Caco-2 (cell line): ENCODE results near the gene XG. TPM values are rescaled to one million over a fixed set of nuclear protein-coding genes. Genes with fewer than 3 reads are reported as not detected.

Experiments
- BruUV-seq: library from RNA; stranded (reverse); fragments of 400-500 nt; replicated peaks from 2 replicates; lab custom pipeline; 2021; lab: Mats Ljungman, UMichigan
- CTCF ChIA-PET: fragments of 300-600 bp; sonication (Branson Sonifier 250); formaldehyde crosslinking; loops from one replicate; lab custom pipeline; 2022; ENCODE audit warnings: antibody characterized with exemption; lab: Charles Lee
- POLR2A ChIA-PET: fragments of 300-600 bp; sonication (Branson Sonifier 250); formaldehyde crosslinking; loops from one replicate; lab custom pipeline; 2022; ENCODE audit warnings: antibody characterized with exemption; lab: Charles Lee
- DNase-seq, 2 experiments: peaks; one replicate each; pipeline versions ENCODE4 v3.0.0 to v3.0.0-alpha.2; 2020 to 2022
- H3K27me3 ChIP-seq: replicated peaks from 2 replicates; pipeline ENCODE4 v1.6.0; 2011; ENCODE audit warnings: low read length; ENCODE audit not compliant: control insufficient read depth, insufficient read depth
- H3K36me3 ChIP-seq: 2 replicates; pipeline ENCODE4 v1.5.1; 2011; ENCODE audit warnings: low read length; ENCODE audit not compliant: control insufficient read depth, insufficient read depth
- H3K4me1 ChIP-seq: fragments of 250-450 bp; sonication (Bioruptor Pico); 2 replicates; pipeline ENCODE4 v1.5.1; 2020; ENCODE audit warnings: mild to moderate bottlenecking
- H3K4me3 ChIP-seq: 2 replicates; pipeline ENCODE4 v1.5.1; 2011; ENCODE audit warnings: low read depth, mild to moderate bottlenecking, control low read depth, low read length
- H3K9me3 ChIP-seq: fragments of 250-450 bp; sonication (Bioruptor Pico); 2 replicates; pipeline ENCODE4 v1.5.1; 2020; ENCODE audit warnings: mild to moderate bottlenecking, moderate library complexity
- H3K27ac Mint-ChIP-seq: one replicate; pipeline ENCODE4 v1.8.0; 2022; ENCODE audit warnings: mixed read lengths; ENCODE audit not compliant: unreplicated experiment
- H3K27me3 Mint-ChIP-seq: one replicate; pipeline ENCODE4 v1.8.0; 2022; ENCODE audit warnings: mixed read lengths; ENCODE audit not compliant: insufficient read depth, unreplicated experiment
- H3K36me3 Mint-ChIP-seq: one replicate; pipeline ENCODE4 v1.8.0; 2022; ENCODE audit warnings: mild to moderate bottlenecking, mixed read lengths; ENCODE audit not compliant: insufficient read depth, unreplicated experiment
- H3K4me1 Mint-ChIP-seq: one replicate; pipeline ENCODE4 v1.8.0; 2022; ENCODE audit warnings: low read depth, mixed read lengths; ENCODE audit not compliant: unreplicated experiment
- H3K4me3 Mint-ChIP-seq: one replicate; pipeline ENCODE4 v1.8.0; 2022; ENCODE audit warnings: mild to moderate bottlenecking, moderate library complexity, mixed read lengths; ENCODE audit not compliant: unreplicated experiment
- H3K9me3 Mint-ChIP-seq: one replicate; pipeline ENCODE4 v1.8.0; 2022; ENCODE audit warnings: mixed read lengths; ENCODE audit not compliant: unreplicated experiment
- CTCF ChIP-seq, 2 experiments: fragments of 200-600 bp in 1 of 2; IDR thresholded peaks; 1 replicate in 1 of 2; 2 replicates in 1 of 2; pipeline versions ENCODE4 v1.5.1 to v1.8.0; 2011 to 2022; ENCODE audit warnings: antibody characterized with exemption in 1 of 2, control low read depth in 1 of 2, inconsistent platforms in 1 of 2, low read depth in 1 of 2, low read length in 1 of 2, mild to moderate bottlenecking in 1 of 2, moderate library complexity in 1 of 2; ENCODE audit not compliant: insufficient read depth in 1 of 2, severe bottlenecking in 1 of 2, unreplicated experiment in 1 of 2
- intact Hi-C: fragments of 100-400 bp; cut with micrococcal nuclease; formaldehyde crosslinking; loops from one replicate; pipeline ENCODE4 v1.10.0; 2022; ENCODE audit not compliant: unreplicated experiment
- total RNA-seq: library from RNA; stranded (reverse); gene quantifications from 2 replicates; pipeline ENCODE4 v1.2.3, GENCODE V29; 2022

Gene XG
- total RNA-seq, 1 experiment from 2014 or later: 1.2 TPM

GRCh38 chrX:2846992-2847391 is 95.2 kb downstream of the XG start:
- no peaks in the 10 kb centered on the region for H3K36me3 ChIP-seq
- no peak for DNase-seq

GRCh38 chrX:2848871-2849301 is 97.0 kb downstream of the XG start:
- POLR2A ChIA-PET: no interaction called here
- CTCF ChIA-PET: interaction anchor here (0.5 kb wide), 1 partner anchor 72 kb away, joined by 5 read pairs; no protein-coding TSS in a partner anchor
- Mint-ChIP-seq H3K9me3 (no peaks in the 10 kb centered on the region), H3K4me3 (peak overlapping the region; percentile 33), H3K4me1 (peaks cover 11% of the 10 kb centered on the region), H3K27ac (peak overlapping the region; percentile 90), H3K27me3 (no peaks in the 10 kb centered on the region), H3K36me3 (peaks cover 11% of the 10 kb centered on the region)
- no TSS peak for BruUV-seq
- Histone ChIP-seq H3K4me1 (peaks cover 12% of the 10 kb centered on the region), H3K4me3 (no peak overlapping the region), H3K36me3 (no peaks in the 10 kb centered on the region), H3K9me3 (no peaks in the 10 kb centered on the region), H3K27me3 (no peaks in the 10 kb centered on the region)
- DNase-seq: peak; percentile 49 to 55
- intact Hi-C loops: no loop called here
- TF ChIP-seq CTCF (IDR thresholded peaks at IDR 0.05; ENCODE audit: insufficient read depth in 1 of 2, low read depth in 1 of 2, low read length in 1 of 2, severe bottlenecking in 1 of 2, unreplicated experiment in 1 of 2): no peak

More at GRCh38 chrX:2846992-2847391, 95.2 kb downstream of the XG start:
- peaks cover 11% of the 10 kb centered on the region for H3K4me1 Mint-ChIP-seq
- CTCF ChIA-PET: no interaction called here
- Histone ChIP-seq H3K27me3 (no peaks in the 10 kb centered on the region), H3K4me3 (no peak overlapping the region), H3K4me1 (peaks cover 12% of the 10 kb centered on the region), H3K9me3 (no peaks in the 10 kb centered on the region)
- POLR2A ChIA-PET: no interaction called here
- no peaks in the 10 kb centered on the region for H3K9me3 Mint-ChIP-seq
- TF ChIP-seq CTCF (IDR thresholded peaks at IDR 0.05; ENCODE audit: insufficient read depth in 1 of 2, low read depth in 1 of 2, low read length in 1 of 2, severe bottlenecking in 1 of 2, unreplicated experiment in 1 of 2): no peak
- no peaks in the 10 kb centered on the region for H3K27me3 Mint-ChIP-seq
- BruUV-seq: no TSS peak
- H3K4me3 Mint-ChIP-seq: no peak overlapping the region
- peaks cover 22% of the 10 kb centered on the region for H3K36me3 Mint-ChIP-seq
- intact Hi-C loops: no loop called here
- no peak overlapping the region for H3K27ac Mint-ChIP-seq

GRCh38 chrX:2854918-2855317 is 103.1 kb downstream of the XG start:
- Histone ChIP-seq H3K36me3 (no peaks in the 10 kb centered on the region), H3K27me3 (no peaks in the 10 kb centered on the region), H3K9me3 (no peaks in the 10 kb centered on the region), H3K4me3 (no peak overlapping the region), H3K4me1 (no peaks in the 10 kb centered on the region)
- no peak for TF ChIP-seq CTCF (IDR thresholded peaks at IDR 0.05; ENCODE audit: insufficient read depth in 1 of 2, low read depth in 1 of 2, low read length in 1 of 2, severe bottlenecking in 1 of 2, unreplicated experiment in 1 of 2)
- Mint-ChIP-seq H3K4me3 (no peak overlapping the region), H3K9me3 (no peaks in the 10 kb centered on the region), H3K27ac (no peak overlapping the region), H3K27me3 (no peaks in the 10 kb centered on the region), H3K4me1 (no peaks in the 10 kb centered on the region), H3K36me3 (peaks cover 18% of the 10 kb centered on the region)
- intact Hi-C loops: no loop called here
- DNase-seq: no peak
- no TSS peak for BruUV-seq
- CTCF ChIA-PET: no interaction called here
- POLR2A ChIA-PET: no interaction called here
